GM18517 (cell line): Measurements from ENCODE around the gene PITPNC1.
A peak's percentile ranks its signal among the peaks of the same experiment; 100 is the strongest.
"Not testable (repeated sequence)": the region's sequence is repeated elsewhere in the genome, so short reads cannot be mapped to it uniquely, and the experiment has no call there.

ENCODE experiments used
- ATAC-seq: cut with Tn5 transposase; IDR thresholded peaks from one replicate; pipeline ENCODE4 v1.9.1; 2021; ENCODE audit warnings: mild to moderate bottlenecking, moderate library complexity; ENCODE audit not compliant: unreplicated experiment

Gene PITPNC1

DNA sequence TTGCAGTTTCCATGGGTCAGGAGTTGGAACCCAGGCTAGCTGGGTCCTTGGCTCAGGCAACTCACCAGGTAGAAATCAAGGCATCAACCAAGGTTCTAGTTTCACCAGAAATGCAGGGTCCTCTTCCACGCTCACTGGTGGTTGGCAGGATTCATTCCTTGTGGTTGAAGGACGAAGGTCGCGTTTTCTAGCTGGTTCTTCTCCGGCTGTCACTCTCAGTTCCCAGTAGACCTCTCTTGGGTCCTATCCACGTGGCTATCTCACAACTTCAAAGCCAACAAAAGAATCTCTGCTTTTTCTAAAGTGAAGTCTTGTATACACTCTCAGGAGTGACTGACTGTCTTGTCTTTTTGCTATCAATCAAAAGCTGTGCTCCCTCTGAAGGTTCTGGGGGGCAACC, 194.4 kb downstream of the PITPNC1 start:
- no peak for ATAC-seq

GRCh38 chr17:67573987-67574657, 197.0 kb downstream of the PITPNC1 start:
- ATAC-seq, result peak; percentile 2

- ATAC-seq, result peak; percentile 45
These were observed 197.7 kb downstream of the PITPNC1 start for GRCh38 chr17:67574658-67575293.

GRCh38 chr17:67575325-67575724, 198.2 kb downstream of the PITPNC1 start:
- ATAC-seq, result peak; percentile 56

DNA sequence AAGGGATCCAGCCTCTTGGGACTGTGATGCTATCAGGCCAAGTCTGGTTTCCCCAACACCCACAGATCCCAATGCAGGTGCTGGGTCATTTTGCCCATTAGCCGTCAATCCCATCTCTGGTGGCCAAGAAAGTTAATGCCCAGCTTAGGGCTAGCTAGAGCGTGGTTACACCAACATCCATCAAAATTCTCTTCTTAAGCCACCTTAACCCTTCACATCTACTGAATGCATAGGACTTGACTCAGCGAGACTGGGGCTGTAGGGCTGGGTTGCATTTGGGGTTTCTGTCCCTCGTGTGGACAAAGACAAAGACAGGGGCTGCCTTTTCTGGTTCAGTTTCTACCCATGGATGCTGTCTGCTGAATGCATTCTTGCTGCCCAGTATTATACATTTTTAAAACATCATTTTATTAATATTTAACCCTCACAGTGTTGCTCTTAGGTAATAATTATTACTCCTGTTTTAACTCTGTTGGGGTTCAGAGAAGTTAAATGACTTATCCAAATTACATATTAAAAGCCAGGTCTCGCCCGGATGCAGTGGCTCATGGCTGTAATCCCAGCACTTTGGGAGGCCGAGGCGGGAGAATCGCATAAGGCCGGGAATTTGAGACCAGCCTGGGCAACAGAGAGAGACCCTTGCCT, 199.5 kb downstream of the PITPNC1 start:
- no peak for ATAC-seq

- no peak for ATAC-seq
These were observed 200.5 kb downstream of the PITPNC1 start for GRCh38 chr17:67577429-67578141.

DNA sequence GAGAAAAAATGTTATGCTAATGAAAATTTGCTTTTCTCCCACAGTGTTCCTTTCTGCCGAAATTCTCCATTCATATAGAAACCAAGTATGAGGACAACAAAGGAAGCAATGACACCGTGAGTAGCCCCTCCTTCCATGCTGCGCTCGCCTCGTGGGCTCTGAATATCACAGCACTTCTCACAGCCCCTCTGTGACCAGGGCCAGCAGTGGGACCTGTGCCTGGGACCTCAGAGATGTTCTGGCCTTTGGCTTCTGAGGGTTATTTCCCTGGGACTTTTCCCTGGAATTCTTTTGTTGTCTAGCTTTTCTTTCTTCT, 201.0 kb downstream of the PITPNC1 start:
- no peak for ATAC-seq

DNA sequence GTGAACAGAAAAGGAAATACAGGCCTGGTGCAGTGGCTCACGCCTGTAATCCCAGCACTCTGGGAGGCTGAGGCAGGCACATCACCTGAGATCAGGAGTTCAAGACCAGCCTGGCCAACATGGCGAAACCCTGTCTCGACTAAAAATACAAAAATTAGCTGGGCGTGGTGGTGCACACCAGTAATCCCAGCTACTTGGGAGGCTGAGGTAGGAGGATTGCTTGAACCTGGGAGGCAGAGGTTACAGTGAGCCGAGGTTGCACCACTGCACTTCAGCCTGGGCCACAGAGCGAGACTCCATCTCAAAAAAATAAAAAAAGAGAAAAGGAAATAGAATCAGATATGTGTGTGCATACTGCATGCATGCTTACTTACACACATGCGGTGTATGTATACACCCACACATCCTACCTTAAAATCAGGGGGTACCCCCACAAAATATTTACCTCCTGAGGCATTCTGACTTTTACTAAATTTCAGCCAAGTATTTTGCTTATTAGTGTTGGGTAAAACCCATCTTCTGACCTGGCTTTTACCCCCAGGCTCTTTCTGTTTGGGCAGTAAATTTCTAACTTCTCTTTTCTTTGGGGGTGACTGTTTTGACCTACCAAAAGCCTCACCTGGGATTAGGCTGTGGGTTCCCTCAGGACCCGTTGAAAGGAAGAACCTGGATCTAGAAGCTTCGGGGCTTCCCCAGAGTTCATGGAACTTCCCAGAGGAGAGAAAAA, 201.8 kb downstream of the PITPNC1 start:
- ATAC-seq, result not testable (repeated sequence)

GRCh38 chr17:67582673-67583081, 205.6 kb downstream of the PITPNC1 start:
- ATAC-seq, result no peak

GRCh38 chr17:67585077-67585602, 208.1 kb downstream of the PITPNC1 start:
- no peak for ATAC-seq

DNA sequence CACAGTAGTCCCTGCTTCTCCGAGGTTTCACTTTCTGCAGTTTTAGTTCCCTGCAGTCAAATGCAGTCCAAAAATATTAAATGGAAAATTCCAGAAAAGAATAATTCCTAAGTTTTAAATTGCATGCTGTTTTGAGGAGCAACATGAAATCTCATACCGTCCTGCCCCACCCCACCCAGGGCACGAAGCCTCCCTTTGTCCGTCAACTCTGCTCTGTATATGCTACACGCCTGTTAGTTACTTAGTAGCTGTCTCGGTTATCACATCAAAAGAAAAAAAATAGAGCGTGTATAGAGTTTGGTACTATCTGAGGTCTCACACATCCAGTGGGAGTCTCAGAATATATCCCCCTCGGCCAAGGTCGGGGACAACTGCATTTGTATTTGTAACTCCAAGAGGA, 211.2 kb downstream of the PITPNC1 start:
- ATAC-seq, result no peak

DNA sequence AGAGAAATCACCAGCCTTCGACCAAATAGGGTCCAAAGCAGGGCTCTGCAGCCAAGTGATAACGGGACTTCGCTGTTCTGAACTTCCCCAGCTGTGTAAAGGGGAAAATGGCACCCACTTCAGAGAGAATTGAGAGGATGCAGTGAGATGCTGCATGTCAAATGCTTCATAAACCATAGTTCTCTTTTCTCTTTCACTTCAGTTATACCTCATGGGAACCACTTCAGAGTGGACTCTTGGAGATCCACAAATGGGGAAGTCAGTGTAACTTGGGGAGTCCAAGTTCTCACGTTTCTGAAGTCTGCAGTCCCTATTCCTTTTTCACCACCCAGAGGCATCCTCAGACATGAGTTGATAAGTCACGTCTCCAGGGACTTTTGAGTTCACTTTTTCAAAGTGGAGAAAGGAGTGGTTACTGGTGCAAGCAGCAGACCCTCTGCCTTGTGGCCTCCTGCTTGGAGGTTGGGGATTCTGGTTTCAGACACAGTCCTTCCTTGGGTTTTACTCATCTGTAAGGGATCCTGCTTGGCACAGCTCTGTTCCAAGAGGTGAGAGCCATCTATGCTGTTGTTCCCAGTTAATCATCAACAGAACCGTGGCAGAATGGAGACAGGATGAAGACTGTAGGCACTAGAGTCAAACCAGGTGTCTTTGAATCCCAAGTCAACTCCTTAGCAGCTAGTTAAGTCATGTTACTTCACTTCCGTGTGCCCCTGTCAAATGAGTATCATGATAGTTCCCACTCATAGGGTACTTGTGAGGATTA, 217.2 kb downstream of the PITPNC1 start:
- no peak for ATAC-seq

DNA sequence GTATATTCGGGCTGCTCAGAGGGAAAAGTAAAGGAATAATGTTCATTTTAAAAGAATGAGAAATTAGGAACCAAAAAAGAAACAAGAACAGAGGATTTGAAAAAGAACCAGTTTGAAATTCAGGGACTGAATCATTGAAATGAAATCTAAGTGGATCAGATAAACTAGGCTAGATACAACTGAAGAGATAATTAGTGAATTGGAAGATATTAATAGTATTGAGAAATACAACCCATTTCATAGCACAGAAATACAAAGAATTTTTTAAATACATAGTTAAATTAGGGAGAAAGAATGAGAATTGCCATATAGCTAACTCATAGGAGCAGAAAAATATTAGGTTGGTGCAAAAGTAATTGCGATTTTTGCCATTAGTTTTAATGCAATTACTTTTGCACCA, 223.3 kb downstream of the PITPNC1 start:
- ATAC-seq, result no peak

GRCh38 chr17:67601897-67602296, 224.8 kb downstream of the PITPNC1 start:
- ATAC-seq, result no peak

DNA sequence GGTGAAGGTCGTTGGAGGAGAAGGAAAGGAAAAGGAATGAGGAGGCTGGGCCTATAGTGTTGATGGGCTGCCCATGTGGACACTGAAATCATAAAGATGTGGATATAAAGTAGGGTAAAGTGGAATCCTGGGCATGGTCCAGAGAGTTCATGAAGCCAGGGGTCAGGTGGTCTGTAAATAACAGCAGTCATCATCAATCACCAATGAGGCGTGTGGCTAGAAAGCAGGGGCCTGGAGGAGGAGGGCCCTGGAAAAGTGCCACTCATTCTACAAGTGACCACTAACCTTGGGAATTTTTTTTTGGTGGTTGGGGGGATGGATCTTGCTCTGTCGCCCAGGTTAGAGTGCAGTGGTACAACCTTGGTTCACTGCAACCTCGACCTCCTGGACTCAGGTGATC, 225.4 kb downstream of the PITPNC1 start:
- no peak for ATAC-seq

GRCh38 chr17:67602974-67603373, 225.9 kb downstream of the PITPNC1 start:
- no peak for ATAC-seq

DNA sequence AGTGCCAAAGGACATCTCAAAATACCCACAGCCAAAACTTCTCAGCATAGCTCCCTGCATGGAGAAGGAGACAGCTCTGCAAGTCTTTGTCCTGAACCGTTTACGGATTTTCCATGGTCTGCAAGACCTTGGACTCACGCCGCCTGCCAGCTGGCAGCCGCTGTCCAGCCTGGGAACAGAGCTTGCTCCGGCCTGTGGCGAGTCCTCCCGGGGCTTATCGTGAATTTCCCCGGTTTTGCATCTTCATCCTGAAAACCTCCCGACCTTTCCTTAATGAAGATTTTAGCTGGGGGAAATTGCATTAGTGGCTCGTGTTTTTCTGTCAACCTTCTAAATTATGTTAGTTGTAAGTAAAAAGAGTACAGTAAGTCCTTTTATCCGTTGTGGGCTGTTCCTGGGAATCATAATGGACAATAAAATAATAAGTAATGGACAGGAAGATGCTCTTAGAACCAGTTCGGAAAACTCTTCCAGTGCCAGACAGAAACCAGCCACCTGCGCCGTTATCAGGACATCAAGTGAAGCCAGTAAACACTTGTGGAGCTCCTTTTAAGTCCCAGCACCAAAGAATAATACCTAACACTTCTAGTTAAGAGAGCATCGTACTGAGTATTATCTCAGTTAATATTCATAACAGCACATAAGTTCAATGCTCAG, 228.3 kb downstream of the PITPNC1 start:
- no peak for ATAC-seq

- no peak for ATAC-seq
These were observed 229.4 kb downstream of the PITPNC1 start for GRCh38 chr17:67606471-67606870.

DNA sequence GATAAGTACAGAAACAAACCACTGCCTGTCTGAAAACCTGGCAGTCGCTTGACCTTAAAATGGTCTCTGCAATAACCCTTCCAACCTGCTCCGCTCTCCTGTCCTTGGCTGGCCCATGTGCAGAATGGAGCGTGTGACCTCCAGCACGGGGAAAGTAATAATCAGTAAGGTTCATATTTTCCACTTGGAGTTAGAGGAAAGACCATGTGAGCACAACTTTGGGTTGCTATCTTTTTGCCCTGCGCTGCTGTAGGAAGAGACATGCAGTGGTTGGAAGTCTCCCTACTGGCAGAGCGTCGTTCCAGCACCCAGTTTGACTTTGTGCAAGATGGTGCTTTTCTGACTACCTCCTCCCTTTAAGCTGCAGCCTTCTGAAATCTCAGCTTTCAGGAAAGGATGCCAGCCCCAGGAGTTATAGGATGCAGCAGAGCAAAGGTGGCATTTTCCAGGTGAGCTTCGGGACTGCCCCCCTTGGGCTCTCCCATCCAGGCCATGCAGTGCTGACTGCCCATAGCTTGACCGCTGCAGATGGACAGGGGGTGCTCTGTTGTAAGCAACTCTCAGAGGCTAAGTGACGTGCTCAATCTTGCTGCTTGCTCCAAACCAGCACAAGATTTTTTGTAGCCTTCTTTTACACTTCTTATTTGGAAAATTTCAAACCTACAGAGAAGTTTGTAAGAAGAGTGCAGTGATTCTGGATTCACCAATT, 230.0 kb downstream of the PITPNC1 start:
- ATAC-seq, result no peak
